Spleen (tissue), 11 donors: Measurements from ENCODE around the gene STAT3. TPM values are rescaled to one million over a fixed set of nuclear protein-coding genes. Genes with fewer than 3 reads are reported as not detected.

ENCODE experiments used
- DNase-seq: peaks from one replicate; pipeline ENCODE4 v3.0.0-alpha.2; 2020
- H3K27ac ChIP-seq, 8 donors: fragments of 200-600 bp; sonication (generic) in 7 of 8; 1 replicate in 4 of 8; 2 replicates in 4 of 8; pipeline versions ENCODE4 v1.5.0 to v1.8.0; 2016 to 2021; ENCODE audit warnings: inconsistent platforms in 4 of 8, mild to moderate bottlenecking in 4 of 8, moderate library complexity in 1 of 8
- H3K27me3 ChIP-seq, 7 donors: fragments of 200-600 bp; sonication (generic) in 6 of 7; replicated peaks in 1 of 7; 1 replicate in 4 of 7; 2 replicates in 3 of 7; pipeline versions ENCODE4 v1.5.0 to v1.8.0; 2016 to 2021; ENCODE audit warnings: inconsistent platforms in 3 of 7, mild to moderate bottlenecking in 1 of 7
- H3K36me3 ChIP-seq, 6 donors: fragments of 200-600 bp; sonication (generic) in 5 of 6; 1 replicate in 4 of 6; 2 replicates in 2 of 6; pipeline versions ENCODE4 v1.5.0 to v1.8.0; 2016 to 2021; ENCODE audit warnings: inconsistent platforms in 2 of 6
- H3K4me1 ChIP-seq, 6 donors: fragments of 200-600 bp; sonication (generic) in 5 of 6; 1 replicate in 3 of 6; 2 replicates in 3 of 6; pipeline versions ENCODE4 v1.5.0 to v1.8.0; 2016 to 2021; ENCODE audit warnings: inconsistent platforms in 3 of 6
- H3K4me3 ChIP-seq, 8 donors: fragments of 200-600 bp; sonication (generic) in 7 of 8; 1 replicate in 4 of 8; 2 replicates in 4 of 8; pipeline versions ENCODE4 v1.5.0 to v1.8.0; 2016 to 2021; ENCODE audit warnings: inconsistent platforms in 4 of 8, mild to moderate bottlenecking in 4 of 8, moderate library complexity in 2 of 8
- H3K9me3 ChIP-seq, 8 donors: fragments of 200-600 bp; sonication (generic) in 7 of 8; 1 replicate in 4 of 8; 2 replicates in 4 of 8; pipeline versions ENCODE4 v1.5.0 to v1.8.0; 2016 to 2021; ENCODE audit warnings: inconsistent platforms in 4 of 8
- POLR2A ChIP-seq, 3 donors: fragments of 450-650 bp; IDR thresholded peaks; one replicate each; pipeline ENCODE4 v1.5.1; 2017; ENCODE audit warnings: antibody characterized with exemption in 3 of 3, mild to moderate bottlenecking in 1 of 3
- POLR2AphosphoS5 ChIP-seq, 3 donors: sonication (generic); formaldehyde crosslinking; IDR thresholded peaks; one replicate each; pipeline ENCODE4 v1.5.1; 2017; ENCODE audit warnings: antibody characterized with exemption in 3 of 3
- WGBS, 5 donors: extraction: QIAGEN DNeasy Blood & Tissue Kit in 3 of 5; methylation state at CpG; one replicate each; pipeline versions ENCODE4 v1.1.5 to v1.1.7; 2013 to 2018; 5-methylcytosine and 5-hydroxymethylcytosine counted together
- intact Hi-C: fragments of 100-400 bp; cut with DNase I; formaldehyde crosslinking; loops from one replicate; pipeline ENCODE4 v1.15.0; 2023; ENCODE audit warnings: low total_unique reads
- polyA plus RNA-seq, 3 donors: library from polyadenylated mRNA; stranded (reverse); fragments of 200-250 nt; gene quantifications; one replicate each; pipeline ENCODE4 v1.2.1, GENCODE V29; 2013
- total RNA-seq, 7 donors: library from RNA; depleted of rRNA in 3 of 7; stranded (reverse); fragments of >200 nt in 3 of 7; fragmentation: NEBNext Ultra II Directional in 4 of 7; extraction: Animal tissue kit (Norgen Biotek cat#: 25700) in 4 of 7; gene quantifications; one replicate each; pipeline versions ENCODE4 v1.1.0 to v1.2.1, GENCODE V29; 2016 to 2021
- TF ChIP-seq, protein P1 (sequence below), 11 experiments: fragments of 200-600 bp in 7 of 11; fragments of 450-650 bp in 4 of 11; sonication (generic) in 4 of 11; IDR thresholded peaks in 8 of 11; conservative IDR thresholded peaks in 3 of 11; 1 replicate in 7 of 11; 2 replicates in 4 of 11; pipeline versions ENCODE4 v1.4.0 to v1.8.0; 2016 to 2021; ENCODE audit warnings: antibody characterized with exemption in 11 of 11, inconsistent platforms in 4 of 11, mild to moderate bottlenecking in 1 of 11
- donor health status: healthy with polysubstance abuse.
- donor health status: DM: no; HTN: no; CAD: no; lungs with moderate emphysema.
- donor health status: DM: no; HTN: no; CAD: no.
- donor health status: Bipolar disorder and iron deficiency.
- donor health status: healthy.
- donor health status: DM: no; HTN: no; CAD: no.
- donor health status: DM: yes; HTN: yes; CAD: no.

STAT3 gene
- total and polyA plus RNA-seq, 10 donors, result 18.3 to 326 (median 241) TPM

DNA sequence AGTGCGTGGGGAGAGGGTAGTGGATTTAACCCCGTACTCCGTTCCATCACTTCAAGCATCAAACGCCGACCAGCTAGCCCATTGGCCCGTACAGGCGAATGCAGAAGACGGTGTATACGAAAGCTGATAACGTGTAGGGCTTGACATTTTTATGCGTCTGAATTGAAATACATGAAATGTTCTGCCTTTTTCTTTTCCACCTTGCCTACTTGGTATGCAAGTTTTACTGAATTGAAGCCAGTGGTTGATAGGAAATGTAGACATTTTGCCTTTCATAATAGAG, 834 bp upstream of the STAT3 start:
- whole genome bisulfite sequencing, 5 donors, result 0 to 1% (median 1%) methylated on average over 11 of the region's 11 CpGs
- H3K4me3 ChIP-seq, result peak overlapping the region; percentile 8 to 91 (median 70)
- H3K27me3 ChIP-seq, result no peaks in the 10 kb centered on the region
- H3K27ac ChIP-seq, result peak overlapping the region; percentile 93 to 100 (median 100)
- peaks cover 32 to 66% (median 50%) of the 10 kb centered on the region in 6 donors for H3K4me1 ChIP-seq
- DNase-seq, result no peak
- TF ChIP-seq POLR2AphosphoS5 (IDR thresholded peaks at IDR 0.05) (no peak), POLR2A (IDR thresholded peaks at IDR 0.05) (no peak)
- TF ChIP-seq, protein P1, sequence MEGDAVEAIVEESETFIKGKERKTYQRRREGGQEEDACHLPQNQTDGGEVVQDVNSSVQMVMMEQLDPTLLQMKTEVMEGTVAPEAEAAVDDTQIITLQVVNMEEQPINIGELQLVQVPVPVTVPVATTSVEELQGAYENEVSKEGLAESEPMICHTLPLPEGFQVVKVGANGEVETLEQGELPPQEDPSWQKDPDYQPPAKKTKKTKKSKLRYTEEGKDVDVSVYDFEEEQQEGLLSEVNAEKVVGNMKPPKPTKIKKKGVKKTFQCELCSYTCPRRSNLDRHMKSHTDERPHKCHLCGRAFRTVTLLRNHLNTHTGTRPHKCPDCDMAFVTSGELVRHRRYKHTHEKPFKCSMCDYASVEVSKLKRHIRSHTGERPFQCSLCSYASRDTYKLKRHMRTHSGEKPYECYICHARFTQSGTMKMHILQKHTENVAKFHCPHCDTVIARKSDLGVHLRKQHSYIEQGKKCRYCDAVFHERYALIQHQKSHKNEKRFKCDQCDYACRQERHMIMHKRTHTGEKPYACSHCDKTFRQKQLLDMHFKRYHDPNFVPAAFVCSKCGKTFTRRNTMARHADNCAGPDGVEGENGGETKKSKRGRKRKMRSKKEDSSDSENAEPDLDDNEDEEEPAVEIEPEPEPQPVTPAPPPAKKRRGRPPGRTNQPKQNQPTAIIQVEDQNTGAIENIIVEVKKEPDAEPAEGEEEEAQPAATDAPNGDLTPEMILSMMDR (IDR thresholded peaks at IDR 0.05 in 8 of 11, conservative IDR thresholded peaks at IDR 0.05 in 3 of 11), result no peak
- intact Hi-C loops, result no loop called here
- no peaks in the 10 kb centered on the region for H3K9me3 ChIP-seq
- peaks cover 0 to 4% (median 0%) of the 10 kb centered on the region in 6 donors for H3K36me3 ChIP-seq

DNA sequence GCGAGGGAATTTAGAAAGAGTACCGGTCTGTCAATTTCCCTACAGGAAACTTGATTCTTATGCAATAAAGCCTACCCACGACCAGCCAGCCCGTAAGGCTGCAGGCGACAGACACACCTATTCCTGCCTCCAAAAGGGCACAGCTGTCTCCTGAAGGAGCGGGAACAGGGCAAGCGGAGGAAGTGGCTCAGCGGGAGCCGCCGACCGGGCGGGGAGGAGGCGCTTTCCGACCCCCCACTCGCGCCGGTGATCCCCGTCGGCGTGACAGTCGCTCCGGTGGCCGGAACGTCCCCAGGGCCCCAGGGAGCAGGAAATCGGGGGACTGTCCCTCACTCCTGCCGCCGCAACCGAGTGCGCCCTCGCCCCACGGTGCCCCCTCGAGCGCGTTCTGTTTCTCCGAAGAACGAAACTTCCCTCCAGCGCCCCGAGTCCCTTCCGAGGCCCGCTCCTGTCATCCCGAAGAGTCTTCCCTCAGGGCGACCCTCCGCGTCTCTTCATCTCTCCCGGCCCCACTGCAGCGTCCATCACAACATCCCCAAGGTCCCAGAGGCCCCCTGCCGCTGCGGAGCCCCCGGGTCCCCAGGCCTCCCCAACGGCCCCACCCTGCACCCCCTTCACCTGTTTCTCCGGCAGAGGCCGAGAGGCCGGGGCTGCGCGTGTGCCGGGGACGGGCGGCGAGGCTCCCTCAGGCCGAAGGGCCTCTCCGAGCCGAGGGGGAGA, 421 bp downstream of the STAT3 start:
- H3K9me3 ChIP-seq, result no peaks in the 10 kb centered on the region
- WGBS, 5 donors, result 0 to 1% (median 1%) methylated on average over 55 to 62 of the region's 62 CpGs
- peak; percentile 92 for DNase-seq
- H3K4me1 ChIP-seq, result peaks cover 37 to 71% (median 58%) of the 10 kb centered on the region in 6 donors
- peak overlapping the region; percentile 95 to 100 (median 100) for H3K27ac ChIP-seq
- intact Hi-C loops, result no loop called here
- H3K36me3 ChIP-seq, result peaks cover 0 to 16% (median 2%) of the 10 kb centered on the region in 6 donors
- peak overlapping the region; percentile 70 to 91 (median 84) for H3K4me3 ChIP-seq
- H3K27me3 ChIP-seq, result no peaks in the 10 kb centered on the region
- TF ChIP-seq POLR2A (IDR thresholded peaks at IDR 0.05) (peak in 2 of 3 donors; percentile 16 to 43), POLR2AphosphoS5 (IDR thresholded peaks at IDR 0.05) (peak in 2 of 3 donors; percentile 59 to 78)
- TF ChIP-seq, protein P1 (IDR thresholded peaks at IDR 0.05 in 8 of 11, conservative IDR thresholded peaks at IDR 0.05 in 3 of 11), result no peak

DNA sequence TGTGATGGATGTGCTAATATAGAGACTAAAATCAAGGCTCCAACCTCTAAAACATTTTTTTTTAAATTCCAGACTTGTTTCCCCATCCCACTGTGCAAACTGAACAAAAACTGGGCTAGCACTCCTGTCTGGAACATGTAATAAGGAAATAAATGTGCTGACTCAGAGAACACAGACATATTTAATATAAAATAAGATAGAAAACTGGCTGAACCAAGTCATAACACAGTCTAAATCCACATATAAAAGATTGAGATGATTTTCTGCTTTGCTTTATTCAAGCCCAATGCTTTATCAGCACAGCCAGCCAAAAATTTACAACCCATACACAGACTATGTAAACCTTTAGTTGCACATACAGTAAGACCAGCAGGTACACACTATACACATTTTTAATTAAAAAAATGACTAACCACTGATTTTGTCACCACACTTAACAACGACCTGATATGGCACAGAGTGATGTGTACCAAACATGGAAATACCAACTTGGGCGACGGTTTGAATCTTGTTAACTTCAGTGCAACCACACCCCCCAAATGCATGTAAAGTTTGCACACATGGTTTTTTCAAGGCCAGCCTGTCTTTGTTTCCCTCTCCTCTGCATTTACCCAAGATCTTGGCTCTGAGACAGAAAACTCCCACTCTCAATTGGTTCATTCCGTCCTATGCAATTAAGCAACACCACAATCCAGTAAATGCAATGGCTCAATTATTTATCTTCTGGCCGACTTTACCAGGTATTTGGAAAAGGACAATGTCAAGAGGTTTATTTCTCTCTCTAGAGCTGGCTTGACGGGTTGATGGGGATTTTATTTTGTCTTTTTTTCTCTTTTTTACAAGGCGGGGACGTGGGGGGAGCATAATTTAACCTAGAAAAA, 1.2 kb downstream of the STAT3 start:
- no peak for DNase-seq
- peaks cover 37 to 73% (median 65%) of the 10 kb centered on the region in 6 donors for H3K4me1 ChIP-seq
- no peaks in the 10 kb centered on the region for H3K9me3 ChIP-seq
- H3K27ac ChIP-seq, result peak overlapping the region; percentile 95 to 100 (median 100)
- peaks cover 0 to 16% (median 4%) of the 10 kb centered on the region in 6 donors for H3K36me3 ChIP-seq
- no peaks in the 10 kb centered on the region for H3K27me3 ChIP-seq
- no peak for TF ChIP-seq POLR2A (IDR thresholded peaks at IDR 0.05)
- TF ChIP-seq, protein P1 (IDR thresholded peaks at IDR 0.05 in 8 of 11, conservative IDR thresholded peaks at IDR 0.05 in 3 of 11), result no peak
- no peak for TF ChIP-seq POLR2AphosphoS5 (IDR thresholded peaks at IDR 0.05)
- WGBS, 5 donors, result 0 to 5% (median 1%) methylated on average over 8 of the region's 8 CpGs
- intact Hi-C loops, result no loop called here
- H3K4me3 ChIP-seq, result peak overlapping the region; percentile 70 to 91 (median 84)

DNA sequence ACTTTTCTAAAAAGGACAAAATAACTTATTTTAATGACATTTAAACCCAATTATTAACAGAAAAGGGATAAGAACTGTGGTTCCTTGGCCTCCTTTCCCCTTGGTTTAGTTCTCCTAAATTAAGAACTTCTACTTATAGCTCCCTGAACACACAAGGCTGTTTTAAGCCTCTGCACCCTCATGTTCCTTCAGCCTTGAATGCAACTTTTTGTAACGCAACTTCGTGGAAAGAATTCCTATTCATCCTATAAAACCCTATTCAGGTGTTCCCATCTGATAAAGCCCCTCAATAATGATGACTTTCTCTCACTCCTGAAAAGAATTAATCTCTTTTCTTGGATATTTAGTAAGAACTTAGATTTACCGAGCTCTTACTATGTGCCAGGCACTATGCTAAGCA, 6.3 kb downstream of the STAT3 start:
- Histone ChIP-seq H3K9me3 (no peaks in the 10 kb centered on the region), H3K36me3 (peaks cover 0 to 31% (median 4%) of the 10 kb centered on the region in 6 donors), H3K4me1 (peaks cover 53 to 100% (median 95%) of the 10 kb centered on the region in 6 donors), H3K27me3 (no peaks in the 10 kb centered on the region), H3K4me3 (no peak overlapping the region), H3K27ac (peak overlapping the region in 4 of 8 donors; percentile 58 to 82 (median 78))
- DNase-seq, result no peak
- TF ChIP-seq, protein P1 (IDR thresholded peaks at IDR 0.05 in 8 of 11, conservative IDR thresholded peaks at IDR 0.05 in 3 of 11), result no peak
- TF ChIP-seq POLR2A (IDR thresholded peaks at IDR 0.05), result no peak
- TF ChIP-seq POLR2AphosphoS5 (IDR thresholded peaks at IDR 0.05), result no peak
- intact Hi-C loops, result no loop called here
- WGBS, 5 donors, result 62 to 81% (median 78%) methylated on average over 3 of the region's 3 CpGs
